GM19023 (cell line): Measurements from ENCODE around the gene DDIT4.

Source experiments
- ATAC-seq: cut with Tn5 transposase; IDR thresholded peaks from one replicate; pipeline ENCODE4 v1.9.1; 2021; ENCODE audit warnings: mild to moderate bottlenecking, moderate library complexity; ENCODE audit not compliant: unreplicated experiment

The DDIT4 gene

DNA sequence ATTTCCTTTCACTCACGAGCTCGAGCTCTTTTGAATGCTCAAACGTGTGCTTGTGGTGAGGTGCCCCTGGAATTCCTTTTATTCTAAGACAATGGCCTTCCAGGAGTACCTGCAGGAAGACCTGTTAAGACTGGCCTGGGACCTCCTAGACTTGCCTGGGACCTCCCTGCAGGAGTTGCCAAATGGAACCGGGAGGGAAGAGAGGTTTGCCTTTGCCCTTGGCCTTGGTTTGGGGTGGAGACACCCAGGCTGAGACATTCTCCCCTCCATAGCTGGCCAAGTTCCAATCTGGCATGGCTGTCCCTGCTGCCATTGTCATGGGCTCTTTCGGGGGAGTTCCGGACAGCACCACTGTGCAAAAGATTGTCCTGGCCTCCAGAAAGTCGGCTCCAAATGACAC is 41.3 kb downstream of the DDIT4 start:
- no peak for ATAC-seq

DNA sequence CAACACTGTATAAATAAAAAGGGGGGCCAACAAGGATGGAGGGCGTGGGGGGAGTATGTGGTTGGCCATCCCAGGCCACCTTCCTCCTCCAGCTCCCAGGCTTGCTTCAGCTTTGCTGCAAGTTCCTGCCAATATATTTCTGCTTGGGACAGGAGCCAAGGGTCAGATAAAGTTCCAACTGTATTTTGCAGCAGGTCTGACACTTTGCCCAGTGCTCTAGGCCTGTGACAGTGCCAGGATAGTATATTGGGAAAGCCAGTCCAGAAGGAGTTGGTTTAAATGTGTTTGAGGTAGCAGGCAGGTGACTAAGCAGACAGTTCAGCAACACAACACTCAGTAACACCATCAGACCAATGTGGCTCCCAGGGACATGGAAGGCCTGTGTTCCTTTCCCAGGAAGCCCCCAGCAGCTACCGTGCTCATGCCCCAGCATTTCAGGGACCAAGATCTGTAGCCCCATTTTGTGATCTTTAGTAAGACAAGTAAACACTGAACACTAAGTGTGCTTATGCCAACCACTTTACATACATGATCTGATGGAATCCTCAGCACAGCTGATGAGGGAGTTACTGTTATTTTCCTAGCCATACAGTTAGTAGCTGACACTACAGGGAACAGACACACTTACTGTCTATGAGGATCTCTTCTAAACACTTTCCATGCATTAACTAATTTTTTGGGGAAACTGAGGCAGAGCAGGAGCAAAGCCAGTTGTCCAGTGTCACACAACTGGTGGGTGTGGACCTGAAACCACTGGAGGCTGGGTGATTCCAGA is 42.1 kb downstream of the DDIT4 start:
- ATAC-seq: no peak

DNA sequence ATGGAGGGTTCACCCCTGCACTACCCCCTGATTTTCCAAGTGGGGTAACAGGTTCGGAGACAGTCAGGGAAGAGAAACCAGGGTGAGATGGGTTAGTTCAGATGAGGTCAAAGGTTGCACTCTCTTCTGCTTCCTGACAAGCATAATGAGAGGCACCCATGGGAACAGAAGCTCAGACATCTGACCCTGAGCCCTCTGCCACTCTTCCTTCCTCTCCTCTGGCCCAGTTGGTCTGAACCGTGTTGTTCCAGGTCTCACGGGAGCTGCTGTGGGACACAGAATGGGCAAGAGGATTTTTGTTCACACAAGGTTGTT is 42.6 kb downstream of the DDIT4 start:
- ATAC-seq: no peak

DNA sequence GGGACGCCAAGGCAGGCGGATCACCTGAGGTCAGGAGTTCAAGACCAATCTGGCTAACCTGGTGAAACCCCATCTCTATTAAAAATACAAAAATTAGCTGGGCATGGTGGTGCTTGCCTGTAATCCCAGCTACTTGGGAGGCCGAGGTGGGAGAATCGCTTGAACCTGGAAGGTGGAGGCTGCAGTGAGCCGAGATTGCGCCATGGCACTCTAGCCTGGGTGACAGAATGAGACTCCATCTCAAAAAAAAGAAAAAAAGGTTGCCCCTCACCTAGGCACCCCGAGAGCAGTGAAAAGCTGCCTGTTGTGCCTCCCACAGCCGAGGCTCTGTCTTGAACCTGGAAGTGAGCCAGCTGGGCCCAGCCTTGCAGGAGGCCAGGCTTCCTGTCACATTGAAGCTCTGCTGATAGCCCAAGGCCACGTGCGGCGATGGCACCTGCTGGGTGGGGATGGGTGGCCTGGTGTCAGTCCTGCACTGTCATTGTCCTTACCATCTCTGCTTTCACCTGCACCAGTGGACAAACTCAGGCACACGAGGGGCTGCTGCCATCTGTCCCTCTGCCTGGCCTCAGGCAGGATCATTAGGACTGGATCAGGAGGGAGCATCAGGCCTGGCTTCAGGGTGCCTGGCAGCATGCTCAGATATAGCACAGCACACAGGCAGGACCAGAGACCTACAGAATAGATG is 43.2 kb downstream of the DDIT4 start:
- no peak for ATAC-seq

DNA sequence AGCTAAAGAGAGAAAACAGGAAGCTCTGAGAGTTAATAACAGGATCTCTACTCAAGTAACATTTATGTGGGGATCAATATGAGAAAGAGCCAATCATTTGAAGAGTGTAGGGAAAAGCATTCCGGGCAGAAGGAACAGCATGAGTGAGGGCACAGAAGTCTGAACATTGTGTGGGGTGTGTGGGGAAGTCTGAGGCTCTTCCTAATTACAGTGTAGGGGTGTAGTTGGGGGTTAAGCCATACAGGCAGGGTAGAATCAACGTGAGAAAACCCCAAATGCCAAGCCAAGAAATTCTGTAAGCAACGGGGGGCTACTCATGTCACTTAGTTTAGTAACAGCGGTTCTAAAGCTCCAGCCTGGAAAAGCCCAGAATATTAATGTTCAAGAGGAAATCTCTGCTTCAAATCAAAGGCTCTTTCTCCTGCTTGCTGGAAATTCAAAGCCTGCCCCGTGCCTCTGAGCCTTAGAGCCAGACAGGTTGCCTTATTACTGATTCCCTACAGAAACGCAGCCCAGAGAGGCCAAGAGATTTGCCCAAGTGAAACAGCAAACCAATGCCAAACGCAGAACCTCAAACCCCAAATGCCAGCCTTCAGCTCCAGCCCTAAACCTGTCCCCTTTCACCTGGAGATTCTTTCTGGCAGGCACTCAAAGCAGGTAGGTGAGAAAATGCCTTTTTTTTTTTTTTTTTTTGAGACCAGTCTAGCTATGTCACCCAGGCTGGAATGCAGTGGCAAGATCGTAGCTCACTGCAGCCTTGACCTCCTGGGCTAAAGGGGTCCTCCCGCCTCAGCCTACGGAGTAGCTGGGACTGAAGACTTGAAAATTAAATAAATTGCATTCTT is 44.9 kb downstream of the DDIT4 start:
- no peak for ATAC-seq

DNA sequence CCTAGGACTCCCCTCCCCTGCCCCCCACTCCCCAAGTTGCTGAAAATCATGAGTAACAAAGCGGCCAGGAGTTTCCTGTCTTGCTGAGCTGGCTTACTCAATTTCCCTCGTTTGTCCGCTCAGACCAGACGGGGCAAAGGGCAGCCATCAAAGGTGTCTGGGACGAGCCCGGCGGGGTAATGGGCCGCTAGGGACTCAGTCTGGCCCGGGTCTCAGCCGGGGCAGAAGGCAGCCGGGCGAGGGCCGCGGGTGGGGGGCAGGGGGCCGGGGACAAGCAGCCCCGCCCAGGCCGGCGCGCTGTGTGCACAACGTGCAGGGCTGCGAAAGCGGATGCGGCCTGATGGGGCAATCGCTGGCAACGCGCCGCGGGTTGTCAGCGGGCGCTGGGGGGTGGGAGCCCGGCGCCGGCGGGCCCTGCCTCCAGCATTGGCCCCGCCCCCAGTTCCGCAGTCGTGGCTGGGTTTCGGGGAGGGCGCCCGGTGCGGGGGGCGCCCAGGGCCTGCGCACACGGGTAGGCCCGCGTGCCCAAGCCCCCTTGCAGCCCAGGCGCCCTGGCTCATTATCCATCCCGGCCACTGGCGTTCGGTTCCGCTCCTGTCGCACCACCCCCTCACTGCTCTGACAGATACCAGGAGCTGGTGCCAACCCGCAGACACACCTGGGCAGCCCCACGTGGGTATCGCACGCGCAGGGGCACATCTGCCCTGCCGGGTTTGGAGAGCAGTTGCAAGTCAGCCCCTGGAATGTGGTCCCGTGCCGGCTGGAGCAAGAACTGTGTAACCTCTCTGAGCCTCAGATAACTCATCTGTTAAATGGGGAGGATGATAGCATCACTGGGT is 45.9 kb downstream of the DDIT4 start:
- peak; percentile 60 for ATAC-seq

DNA sequence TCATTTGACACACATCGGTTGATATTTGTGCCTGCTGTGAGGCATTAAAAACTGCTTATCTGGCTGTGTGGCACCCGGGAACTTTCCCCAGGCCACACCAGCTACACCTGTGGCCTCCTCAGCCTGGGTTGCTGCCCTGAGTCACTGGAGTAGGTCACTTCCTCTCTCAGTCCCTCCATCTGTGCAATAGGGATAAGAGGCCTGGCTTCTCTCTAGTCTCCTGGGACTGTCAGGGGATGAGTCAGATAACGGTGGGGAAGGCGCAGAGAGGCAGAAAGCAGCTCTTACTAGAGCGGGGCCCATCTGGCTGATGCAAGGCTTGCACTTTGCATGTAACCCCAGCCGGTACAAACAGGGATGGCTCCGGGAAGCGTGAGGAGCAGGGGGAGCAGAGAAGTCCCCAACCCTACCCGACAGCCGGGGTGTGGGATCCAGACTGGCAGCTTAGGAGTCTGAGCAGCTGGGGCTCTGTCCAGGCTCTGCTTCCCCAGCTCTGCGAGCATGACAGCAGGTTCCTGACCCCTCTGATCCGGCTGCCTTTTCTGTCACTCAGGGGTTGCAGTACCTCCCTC is 47.0 kb downstream of the DDIT4 start:
- peak; percentile 61 for ATAC-seq

DNA sequence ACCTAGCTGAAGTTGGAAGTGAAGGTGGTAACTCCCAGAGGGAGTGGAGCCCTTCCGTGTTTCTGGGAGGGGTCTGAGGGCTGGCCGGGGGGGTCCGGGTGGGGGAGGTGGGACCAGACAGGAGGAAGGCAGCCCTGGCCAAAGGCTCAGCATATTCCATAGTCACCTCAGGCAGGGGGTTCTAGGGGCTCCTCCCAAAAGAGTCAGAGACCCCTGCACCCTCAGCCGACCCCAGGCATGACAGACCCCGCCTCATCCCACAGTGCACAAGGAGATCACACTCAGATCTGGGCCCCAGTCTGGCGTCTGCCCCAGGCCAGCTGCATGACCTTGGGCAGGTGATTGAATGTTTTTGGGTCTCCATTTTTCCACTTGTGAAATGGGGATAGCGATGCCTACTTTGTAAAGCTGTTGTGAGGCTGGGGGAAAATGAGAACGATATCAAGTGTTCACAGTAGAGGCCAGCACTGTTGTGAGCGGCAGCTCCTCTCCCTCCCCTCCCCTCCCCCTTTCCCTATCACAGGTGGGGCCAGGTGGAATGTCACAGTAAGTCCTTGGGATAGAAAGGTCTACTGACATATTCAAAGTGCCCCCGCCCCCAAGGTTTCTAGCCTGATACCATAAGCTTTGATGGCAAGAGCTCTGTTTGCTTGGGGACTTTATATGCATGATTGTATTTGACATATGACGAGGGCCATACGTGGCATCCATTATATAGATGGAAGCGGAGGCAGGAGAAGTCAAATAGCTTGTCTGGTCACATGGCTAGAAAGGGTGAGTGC is 47.7 kb downstream of the DDIT4 start:
- ATAC-seq: no peak

DNA sequence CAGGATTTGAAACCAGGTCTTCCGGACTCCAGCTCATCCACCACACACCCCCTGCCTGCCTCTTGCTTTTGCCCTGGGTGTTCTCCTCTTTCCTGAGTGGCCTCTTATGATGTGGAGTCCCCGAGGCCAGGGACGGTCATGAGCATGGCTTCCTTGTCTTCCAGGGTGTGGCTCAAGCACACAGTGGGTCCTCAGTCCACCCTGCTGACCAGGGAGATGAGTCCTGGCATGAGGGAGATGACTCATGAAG is 48.2 kb downstream of the DDIT4 start:
- no peak for ATAC-seq

DNA sequence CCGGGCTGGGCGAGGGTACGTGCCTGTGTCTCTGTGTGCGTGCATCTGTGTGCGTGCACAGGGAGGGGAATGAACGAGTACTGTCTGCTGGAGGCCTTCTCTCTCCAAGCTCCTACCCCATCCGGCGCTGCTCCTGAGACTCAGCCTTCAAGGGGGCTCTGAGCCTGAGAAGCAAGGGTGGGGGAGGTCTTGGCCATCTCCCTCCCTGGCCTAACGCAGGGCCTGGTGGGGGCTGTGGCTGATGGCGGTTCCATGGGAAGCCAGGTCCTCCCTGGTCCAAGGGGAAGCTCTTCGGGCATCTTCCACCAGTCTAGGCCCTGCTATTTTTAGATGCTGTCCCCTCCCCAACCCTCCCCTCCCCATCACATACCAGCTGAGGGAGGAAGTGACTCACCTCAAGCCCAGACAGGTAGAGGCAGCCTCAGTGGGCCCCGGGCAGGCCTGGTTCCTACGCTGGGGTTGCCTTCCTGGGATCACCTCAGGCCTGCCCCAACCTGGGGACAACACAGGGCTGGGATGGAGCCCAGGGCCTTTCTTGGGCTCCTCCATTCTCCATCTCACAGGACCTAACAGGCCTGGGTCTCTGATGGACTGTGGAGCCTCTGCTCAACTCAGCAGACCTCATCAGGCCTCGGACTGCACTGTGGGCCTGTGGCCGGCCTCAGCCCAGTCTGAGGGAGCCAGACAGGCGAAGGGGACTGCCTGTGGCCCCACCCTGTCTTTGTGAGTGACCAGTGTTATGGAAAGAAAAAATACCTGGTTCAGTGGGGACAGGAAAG is 48.7 kb downstream of the DDIT4 start:
- no peak for ATAC-seq

DNA sequence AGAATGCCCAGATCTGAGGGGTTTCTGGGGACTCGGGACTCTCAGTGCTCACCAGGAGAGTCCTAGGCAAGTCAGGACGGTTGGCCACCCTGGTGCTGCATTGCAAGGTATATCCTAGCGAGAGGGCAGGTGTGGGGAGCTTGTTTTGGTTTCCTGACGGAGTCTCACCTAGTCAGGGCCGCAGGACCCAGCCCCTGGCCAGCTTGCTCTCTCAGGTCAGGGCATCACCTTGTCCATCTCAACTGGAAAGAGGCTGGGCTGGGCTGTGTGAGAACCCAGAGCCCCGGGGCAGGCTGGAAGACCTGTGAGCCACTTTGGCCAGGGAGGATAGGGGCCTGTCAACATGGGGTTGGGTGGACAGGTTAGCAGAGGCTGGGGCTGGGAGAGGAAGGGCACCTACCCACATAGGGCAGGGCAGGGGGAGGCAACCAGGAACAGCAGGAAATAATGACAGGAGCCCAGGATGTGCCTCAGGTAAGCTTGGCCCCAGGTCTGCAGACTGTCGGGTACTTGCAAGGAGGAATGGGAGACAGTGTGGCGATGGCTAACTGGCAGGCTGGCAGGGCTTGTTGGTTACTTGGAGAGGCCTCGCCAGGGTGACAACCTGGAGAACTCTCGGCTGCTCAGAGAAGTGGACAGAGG is 49.5 kb downstream of the DDIT4 start:
- ATAC-seq: no peak

DNA sequence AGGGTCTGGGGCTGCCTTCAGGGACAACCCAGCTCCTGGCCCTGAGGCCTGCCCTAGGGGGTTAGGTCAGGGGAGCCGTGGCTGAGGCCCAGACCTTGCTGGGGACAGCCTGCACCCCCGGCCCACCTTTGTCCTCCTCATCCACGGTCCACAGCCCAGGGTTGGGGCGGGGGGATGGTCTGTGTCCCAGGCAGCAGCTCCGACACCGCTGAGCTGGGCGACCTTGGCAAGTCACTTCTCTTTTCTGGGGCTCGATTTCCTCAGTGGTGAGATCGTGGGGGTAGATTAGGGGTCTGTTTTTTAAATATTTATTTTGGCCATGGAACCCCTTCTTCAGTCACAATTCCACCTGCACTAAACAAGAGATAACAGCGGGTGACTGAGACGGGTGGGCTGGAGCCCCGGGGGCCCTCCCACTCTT is 50.1 kb downstream of the DDIT4 start:
- ATAC-seq: no peak
